ENCODE results near the gene FAM3D. TPM values are rescaled to one million over a fixed set of nuclear protein-coding genes. Genes with fewer than 3 reads are reported as not detected.

The FAM3D gene
- total RNA-seq, 1 donor from 2014 or later, result not detected

DNA sequence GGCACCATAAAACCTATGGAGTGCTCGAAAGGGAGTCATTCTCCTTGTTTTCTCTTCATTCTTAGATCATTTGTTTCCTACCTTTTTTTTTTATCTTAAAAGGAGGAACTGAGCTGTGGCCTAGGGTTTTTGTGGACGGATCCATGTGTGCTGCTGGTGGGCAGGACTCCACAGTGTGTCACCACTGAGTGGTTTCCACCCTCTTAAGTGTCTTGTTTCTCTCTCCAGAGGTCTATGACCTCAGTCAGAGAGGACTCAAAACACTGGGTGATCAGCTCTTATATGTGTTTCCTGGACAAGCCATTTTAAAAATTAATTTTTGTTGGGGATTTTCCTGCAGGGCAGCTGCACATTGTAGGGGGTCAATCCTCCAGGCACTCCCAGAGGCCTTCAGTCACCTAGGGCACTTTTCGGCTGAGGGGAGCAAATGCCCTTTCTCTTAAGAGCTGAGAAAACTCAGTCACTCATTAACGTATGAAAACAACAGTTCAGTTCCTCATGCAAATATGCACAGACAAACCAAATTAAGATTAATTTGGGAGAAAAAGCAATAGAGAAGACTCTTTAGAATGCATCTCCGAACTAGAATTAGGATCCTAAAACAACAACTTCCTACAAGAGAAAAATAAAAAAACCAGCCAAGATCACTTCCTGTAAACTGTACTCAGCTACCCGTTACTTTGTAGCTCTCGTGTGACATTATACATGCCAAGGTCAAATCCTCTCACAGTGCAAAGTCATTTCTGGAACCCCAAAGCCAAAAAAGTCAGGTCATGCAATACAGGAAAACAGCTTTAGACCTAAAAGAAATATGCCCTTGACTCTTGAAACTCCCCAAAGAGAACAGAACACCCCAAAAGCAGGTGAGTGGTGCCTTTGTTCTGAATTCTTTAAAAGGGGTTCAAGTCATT is 27.6 kb upstream of the FAM3D start:
- Mint-ChIP-seq H3K36me3 (ENCODE audit: low read depth) (no peaks in the 10 kb centered on the region), H3K27me3 (no peaks in the 10 kb centered on the region), H3K4me1 (peaks cover 19% of the 10 kb centered on the region), H3K9me3 (peaks cover 30% of the 10 kb centered on the region), H3K27ac (no peak overlapping the region), H3K4me3 (no peak overlapping the region)
- intact Hi-C loops (cut with micrococcal nuclease), result no loop called here
- no peak for DNase-seq

DNA sequence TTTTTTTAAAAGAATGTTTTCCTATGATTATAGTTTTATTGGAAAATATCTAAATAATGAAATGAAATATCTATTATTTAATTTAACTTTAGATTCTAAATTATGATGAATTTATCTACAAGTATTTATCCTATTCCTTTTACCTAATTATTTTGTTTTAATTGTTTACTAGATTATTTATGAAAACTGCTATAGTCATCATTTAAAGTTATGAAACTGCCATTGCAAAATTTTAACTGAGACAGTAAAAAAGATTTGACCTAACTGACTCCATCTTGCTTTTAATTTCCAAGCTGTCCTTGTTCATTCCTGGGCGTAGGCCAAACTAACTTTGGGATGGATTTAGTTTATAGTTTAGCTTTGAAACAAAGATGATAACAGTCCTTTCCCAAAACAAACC is 25.9 kb upstream of the FAM3D start:
- Mint-ChIP-seq H3K27me3 (no peaks in the 10 kb centered on the region), H3K4me1 (peaks cover 18% of the 10 kb centered on the region), H3K36me3 (ENCODE audit: low read depth) (no peaks in the 10 kb centered on the region), H3K4me3 (no peak overlapping the region), H3K27ac (no peak overlapping the region), H3K9me3 (peaks cover 27% of the 10 kb centered on the region)
- no peak for DNase-seq
- intact Hi-C loops (cut with micrococcal nuclease), result no loop called here

DNA sequence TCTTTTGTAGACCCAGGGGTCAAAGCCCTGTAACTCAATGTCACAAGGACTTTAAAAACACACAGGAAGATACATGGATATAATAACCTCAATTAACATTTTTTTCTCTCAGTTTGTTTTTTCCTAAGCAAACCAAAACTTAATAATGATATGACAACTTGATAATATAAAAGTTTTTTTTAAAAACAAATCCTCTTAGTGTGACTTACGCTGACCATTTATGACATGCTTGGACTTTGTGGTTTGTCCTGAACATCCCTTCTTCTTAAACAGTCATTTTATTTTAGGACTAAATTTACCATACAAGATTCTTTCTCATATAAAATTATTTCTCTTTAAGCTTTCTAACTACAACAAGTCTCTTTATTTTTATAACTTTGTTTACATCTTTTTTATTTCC is 25.4 kb upstream of the FAM3D start:
- intact Hi-C loops (cut with micrococcal nuclease), result no loop called here
- Mint-ChIP-seq H3K9me3 (peaks cover 24% of the 10 kb centered on the region), H3K4me1 (peaks cover 13% of the 10 kb centered on the region), H3K36me3 (ENCODE audit: low read depth) (no peaks in the 10 kb centered on the region), H3K27me3 (no peaks in the 10 kb centered on the region), H3K27ac (no peak overlapping the region), H3K4me3 (no peak overlapping the region)
- no peak for DNase-seq

DNA sequence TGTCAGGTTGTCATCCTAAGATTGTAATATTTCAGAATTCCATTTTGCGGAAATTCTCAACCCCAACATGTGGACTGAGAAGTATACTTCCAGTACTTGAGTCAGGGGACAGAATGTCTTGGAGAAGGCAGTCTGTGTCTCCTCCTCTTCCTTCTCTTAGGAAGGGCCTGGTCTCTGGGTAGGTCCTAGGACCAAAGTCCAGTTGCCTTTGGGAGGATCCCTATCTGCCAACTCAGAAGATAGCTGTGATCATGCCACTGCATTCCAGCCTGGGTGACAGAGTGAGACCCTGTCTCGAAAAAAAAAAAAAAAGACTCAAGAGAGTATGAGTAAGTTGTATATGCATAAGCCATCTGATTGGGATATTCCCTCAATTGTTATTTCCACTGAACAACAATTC is 23.9 kb upstream of the FAM3D start:
- intact Hi-C loops (cut with micrococcal nuclease), result no loop called here
- H3K27me3 Mint-ChIP-seq, result no peaks in the 10 kb centered on the region
- no peak overlapping the region for H3K4me3 Mint-ChIP-seq
- DNase-seq, result no peak
- peaks cover 24% of the 10 kb centered on the region for H3K9me3 Mint-ChIP-seq
- H3K27ac Mint-ChIP-seq, result no peak overlapping the region
- peaks cover 5% of the 10 kb centered on the region for H3K4me1 Mint-ChIP-seq
- H3K36me3 Mint-ChIP-seq (ENCODE audit: low read depth), result no peaks in the 10 kb centered on the region

DNA sequence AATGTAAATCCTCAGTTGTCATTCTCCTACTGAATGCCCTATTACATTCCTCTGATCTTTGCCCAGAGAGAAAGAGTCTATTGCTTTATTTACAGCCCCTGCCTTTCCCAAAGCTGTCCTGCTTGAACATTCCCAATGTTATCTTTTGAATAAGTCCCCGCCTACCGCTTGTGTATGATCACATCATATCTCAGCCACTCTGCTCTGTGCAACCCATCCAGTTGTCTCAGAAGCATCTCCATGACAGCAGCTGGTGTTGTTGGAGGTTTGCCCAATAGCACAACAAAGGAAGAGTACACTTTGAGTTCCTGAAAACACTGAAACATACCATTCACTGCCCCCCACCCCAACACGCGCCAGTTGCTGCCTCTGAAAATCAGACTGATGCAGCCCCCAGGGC is 22.0 kb upstream of the FAM3D start:
- H3K9me3 Mint-ChIP-seq, result peaks cover 15% of the 10 kb centered on the region
- no peaks in the 10 kb centered on the region for H3K27me3 Mint-ChIP-seq
- no peaks in the 10 kb centered on the region for H3K36me3 Mint-ChIP-seq (ENCODE audit: low read depth)
- no peak for DNase-seq
- no peak overlapping the region for H3K27ac Mint-ChIP-seq
- H3K4me3 Mint-ChIP-seq, result no peak overlapping the region
- H3K4me1 Mint-ChIP-seq, result no peaks in the 10 kb centered on the region
- intact Hi-C loops (cut with micrococcal nuclease), result no loop called here

DNA sequence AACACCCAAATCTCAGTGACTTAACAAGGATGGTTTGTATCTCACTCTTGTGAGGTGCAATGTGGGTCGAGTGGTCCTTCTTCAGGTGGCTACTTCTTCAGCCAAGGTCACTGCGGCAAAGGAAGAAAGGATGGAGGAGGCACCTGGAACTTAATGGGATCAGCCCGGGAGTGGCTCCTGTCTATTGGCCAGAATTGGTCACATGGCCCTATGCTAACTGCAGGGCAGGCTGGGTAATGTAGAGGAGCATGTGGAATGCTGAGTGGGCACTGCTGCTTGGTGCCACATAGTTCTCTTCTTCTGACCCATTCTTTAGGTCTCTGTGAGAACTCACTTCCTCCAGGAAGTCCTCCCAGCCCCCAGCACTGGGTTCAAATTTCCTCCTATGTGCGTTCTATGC is 20.3 kb upstream of the FAM3D start:
- H3K4me3 Mint-ChIP-seq, result no peak overlapping the region
- H3K4me1 Mint-ChIP-seq, result peaks cover 1% of the 10 kb centered on the region
- no peaks in the 10 kb centered on the region for H3K36me3 Mint-ChIP-seq (ENCODE audit: low read depth)
- peaks cover 10% of the 10 kb centered on the region for H3K9me3 Mint-ChIP-seq
- H3K27me3 Mint-ChIP-seq, result no peaks in the 10 kb centered on the region
- H3K27ac Mint-ChIP-seq, result no peak overlapping the region
- intact Hi-C loops (cut with micrococcal nuclease), result no loop called here
- DNase-seq, result no peak

DNA sequence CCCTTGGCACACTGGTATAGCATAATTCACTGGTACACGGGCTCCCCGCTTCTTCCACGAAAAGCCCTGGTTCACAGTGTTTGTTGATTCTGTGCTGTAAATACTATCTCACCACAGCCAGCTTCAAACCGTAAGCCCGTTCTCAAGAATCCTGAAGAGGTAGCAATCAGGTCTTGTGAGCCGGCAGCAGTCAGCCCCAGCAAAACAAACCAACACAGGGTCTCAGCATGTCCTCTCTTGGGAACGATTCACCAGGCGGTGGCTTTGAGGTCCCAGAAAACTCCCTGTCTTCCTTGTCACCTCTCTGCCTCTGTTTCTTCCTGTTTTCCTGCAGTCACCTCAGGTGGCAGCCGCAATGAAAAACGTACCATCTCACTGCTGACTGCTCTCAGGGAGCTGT is 19.1 kb upstream of the FAM3D start:
- intact Hi-C loops (cut with micrococcal nuclease), result no loop called here
- H3K9me3 Mint-ChIP-seq, result peaks cover 8% of the 10 kb centered on the region
- H3K27me3 Mint-ChIP-seq, result no peaks in the 10 kb centered on the region
- peaks cover 1% of the 10 kb centered on the region for H3K4me1 Mint-ChIP-seq
- no peak overlapping the region for H3K4me3 Mint-ChIP-seq
- no peak overlapping the region for H3K27ac Mint-ChIP-seq
- no peak for DNase-seq
- no peaks in the 10 kb centered on the region for H3K36me3 Mint-ChIP-seq (ENCODE audit: low read depth)

DNA sequence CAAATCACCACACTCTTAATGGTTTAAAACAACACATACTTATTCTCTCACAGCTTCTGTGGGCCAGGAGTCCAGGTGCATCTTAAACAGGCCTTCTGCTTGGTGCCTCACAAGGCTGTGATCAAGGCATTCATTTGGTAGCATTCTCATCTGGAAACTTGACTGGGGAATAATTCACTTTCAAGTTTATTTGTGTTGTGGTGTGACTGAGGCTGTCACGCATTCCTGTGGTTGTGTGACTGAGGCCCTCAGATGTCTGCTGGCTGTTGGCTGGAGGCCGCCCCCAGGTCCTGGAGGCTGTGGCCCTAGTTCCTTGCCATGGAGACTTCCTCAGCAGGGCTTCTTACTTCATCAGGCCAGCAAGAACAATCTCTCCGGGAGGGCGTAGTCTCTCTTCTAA is 16.9 kb upstream of the FAM3D start:
- no peaks in the 10 kb centered on the region for H3K9me3 Mint-ChIP-seq
- peaks cover 1% of the 10 kb centered on the region for H3K4me1 Mint-ChIP-seq
- no peak for DNase-seq
- no peak overlapping the region for H3K4me3 Mint-ChIP-seq
- H3K27me3 Mint-ChIP-seq, result peaks cover 2% of the 10 kb centered on the region
- no peaks in the 10 kb centered on the region for H3K36me3 Mint-ChIP-seq (ENCODE audit: low read depth)
- H3K27ac Mint-ChIP-seq, result no peak overlapping the region
- intact Hi-C loops (cut with micrococcal nuclease), result no loop called here

DNA sequence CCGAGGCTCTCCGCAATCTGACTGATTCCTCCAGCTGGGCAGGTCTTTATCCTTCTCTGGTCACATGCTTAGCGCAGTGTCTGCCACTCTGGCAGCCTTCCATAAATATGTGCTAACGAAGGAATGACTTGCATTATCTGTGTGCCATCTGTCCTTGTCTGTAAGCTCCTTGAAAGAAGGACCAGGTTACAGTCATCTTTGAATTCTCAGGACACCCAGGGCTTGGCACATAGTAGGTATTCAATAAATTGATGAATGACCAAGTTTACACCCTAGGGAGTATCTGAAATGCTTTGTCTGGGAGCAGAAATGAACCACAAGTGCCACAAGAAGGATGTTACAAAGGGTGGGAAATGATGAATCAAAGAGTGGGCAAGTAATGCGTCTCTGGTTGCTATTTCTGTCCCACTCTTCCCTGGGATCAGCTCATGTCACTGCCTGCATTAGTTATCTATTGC is 16.5 kb upstream of the FAM3D start:
- H3K27me3 Mint-ChIP-seq, result peaks cover 2% of the 10 kb centered on the region
- H3K36me3 Mint-ChIP-seq (ENCODE audit: low read depth), result no peaks in the 10 kb centered on the region
- no peak overlapping the region for H3K27ac Mint-ChIP-seq
- H3K9me3 Mint-ChIP-seq, result no peaks in the 10 kb centered on the region
- no peak for DNase-seq
- intact Hi-C loops (cut with micrococcal nuclease), result no loop called here
- peaks cover 1% of the 10 kb centered on the region for H3K4me1 Mint-ChIP-seq
- no peak overlapping the region for H3K4me3 Mint-ChIP-seq

DNA sequence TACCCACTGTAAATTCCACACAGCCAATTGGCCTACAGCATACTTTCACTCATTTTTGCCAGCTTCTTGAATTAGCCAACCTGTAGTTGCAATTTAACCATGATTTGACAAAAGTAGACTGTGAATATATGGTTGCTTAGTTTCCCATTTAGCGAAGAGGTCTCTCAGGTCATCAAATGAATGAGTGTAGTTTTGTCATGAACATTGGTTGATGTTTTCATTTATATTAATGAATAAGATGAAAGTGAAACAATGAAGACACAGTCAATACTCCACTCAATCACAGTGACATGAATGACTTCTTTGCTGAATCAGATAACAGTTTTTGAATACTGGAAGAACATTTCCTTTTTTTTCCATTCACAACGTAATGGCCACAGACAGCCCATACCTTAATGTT is 15.3 kb upstream of the FAM3D start:
- no peak overlapping the region for H3K27ac Mint-ChIP-seq
- intact Hi-C loops (cut with micrococcal nuclease), result no loop called here
- peaks cover 4% of the 10 kb centered on the region for H3K9me3 Mint-ChIP-seq
- peaks cover 1% of the 10 kb centered on the region for H3K4me1 Mint-ChIP-seq
- no peak overlapping the region for H3K4me3 Mint-ChIP-seq
- no peak for DNase-seq
- peaks cover 1% of the 10 kb centered on the region for H3K36me3 Mint-ChIP-seq (ENCODE audit: low read depth)
- H3K27me3 Mint-ChIP-seq, result peaks cover 6% of the 10 kb centered on the region

DNA sequence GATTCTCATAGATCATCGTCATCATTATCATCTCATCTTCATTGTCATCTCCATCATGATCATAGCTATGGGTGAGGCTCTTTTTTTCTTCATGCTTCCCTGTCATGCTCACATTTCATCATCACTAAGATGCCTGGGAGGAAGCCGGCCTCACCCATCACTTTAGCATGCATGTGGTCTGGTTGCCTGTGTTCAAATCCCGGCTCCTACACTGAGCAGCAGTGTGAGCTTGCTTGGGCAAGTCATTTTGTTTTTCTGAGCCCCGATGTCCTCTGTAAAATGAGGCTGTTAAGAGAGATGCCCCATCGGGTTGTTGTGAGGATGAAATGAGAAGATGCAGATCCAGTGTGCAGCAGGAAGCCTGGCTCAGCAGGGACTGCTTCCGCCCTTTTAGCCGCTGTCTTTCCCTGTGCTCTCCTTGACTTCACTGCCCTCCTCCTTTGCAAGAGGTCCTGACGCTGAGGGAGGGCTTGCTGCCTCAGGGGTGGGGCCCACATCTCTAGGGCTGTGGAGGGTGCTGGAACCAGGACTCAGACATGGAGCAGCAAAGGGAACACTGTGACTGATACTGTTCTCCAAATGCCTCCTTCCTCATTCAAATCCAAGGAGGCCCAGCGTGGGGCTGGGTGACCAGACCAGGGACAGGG is 14.4 kb upstream of the FAM3D start:
- Mint-ChIP-seq H3K27me3 (peaks cover 9% of the 10 kb centered on the region), H3K4me1 (peaks cover 1% of the 10 kb centered on the region)
- intact Hi-C loops (cut with micrococcal nuclease), result no loop called here

DNA sequence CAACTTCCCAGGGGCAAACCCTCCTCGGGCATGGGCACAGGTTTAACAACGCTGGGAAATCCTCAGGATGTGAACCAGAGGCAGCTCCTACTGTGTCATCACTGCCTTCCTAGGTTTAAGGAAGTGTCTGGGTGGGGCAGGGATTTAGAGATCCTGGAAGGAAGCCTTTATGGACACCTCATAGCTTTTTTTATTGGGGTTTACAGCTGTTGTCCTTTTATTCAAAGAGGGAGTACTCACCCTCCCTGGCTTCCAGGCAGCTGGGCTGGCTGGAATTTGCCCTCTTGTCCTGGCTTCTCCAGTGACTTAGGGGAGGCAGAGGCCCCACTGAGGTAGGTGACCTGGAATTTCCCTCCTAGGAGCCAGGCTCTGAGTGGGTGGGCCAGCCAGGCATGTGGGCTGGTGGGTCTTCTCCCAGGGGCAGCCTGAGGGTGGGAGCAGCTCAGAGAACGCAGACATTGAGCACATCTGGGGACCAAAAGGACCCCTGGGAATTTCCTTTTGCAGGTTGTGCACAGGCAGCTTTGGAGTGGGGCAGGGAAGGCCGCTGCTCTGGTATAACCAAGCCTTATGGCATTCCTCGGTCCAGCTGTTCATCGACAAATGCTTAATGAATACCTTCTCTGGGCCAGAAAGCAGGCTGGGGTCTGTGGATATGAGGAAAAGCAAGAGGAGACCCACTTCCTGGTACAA is 13.5 kb upstream of the FAM3D start:
- no peak overlapping the region for H3K4me3 Mint-ChIP-seq
- peaks cover 14% of the 10 kb centered on the region for H3K27me3 Mint-ChIP-seq
- peaks cover 6% of the 10 kb centered on the region for H3K9me3 Mint-ChIP-seq
- peaks cover 1% of the 10 kb centered on the region for H3K36me3 Mint-ChIP-seq (ENCODE audit: low read depth)
- intact Hi-C loops (cut with micrococcal nuclease), result no loop called here
- no peak for DNase-seq
- H3K27ac Mint-ChIP-seq, result no peak overlapping the region
- peaks cover 1% of the 10 kb centered on the region for H3K4me1 Mint-ChIP-seq

More for the DNA sequence above, 14.4 kb upstream of the FAM3D start:
- Mint-ChIP-seq H3K4me3 (no peak overlapping the region), H3K27ac (no peak overlapping the region), H3K36me3 (ENCODE audit: low read depth) (peaks cover 1% of the 10 kb centered on the region), H3K9me3 (peaks cover 6% of the 10 kb centered on the region)
- no peak for DNase-seq

DNA sequence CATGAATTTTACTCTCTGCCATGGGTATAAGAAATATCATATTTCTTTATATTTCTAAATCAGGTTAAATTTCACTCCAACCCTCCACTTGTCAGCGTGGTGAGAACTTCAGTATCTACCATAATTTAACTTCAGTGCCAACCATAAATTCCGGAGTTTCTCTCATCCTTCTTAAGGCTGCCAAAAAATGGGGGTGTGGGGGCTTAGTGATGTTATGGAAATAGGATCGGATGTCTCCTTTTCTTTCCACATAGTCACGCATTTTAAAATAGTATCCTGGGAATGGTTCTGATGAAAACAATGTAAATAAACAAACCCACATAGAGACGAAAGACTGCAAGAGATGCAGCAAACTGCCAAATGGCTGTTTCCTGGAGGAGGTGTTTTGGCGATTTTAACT is 12.9 kb upstream of the FAM3D start:
- Mint-ChIP-seq H3K36me3 (ENCODE audit: low read depth) (peaks cover 1% of the 10 kb centered on the region), H3K4me1 (peaks cover 1% of the 10 kb centered on the region), H3K27ac (no peak overlapping the region), H3K9me3 (peaks cover 6% of the 10 kb centered on the region), H3K4me3 (no peak overlapping the region), H3K27me3 (peaks cover 16% of the 10 kb centered on the region)
- intact Hi-C loops (cut with micrococcal nuclease), result no loop called here
- DNase-seq, result no peak
